Effector memory CD8-positive, alpha-beta T cell (primary cell): Measurements from ENCODE around the gene KIF17.

Experiments used
- ATAC-seq: fragments of 150-1000 bp; cut with Tn5 transposase; replicated peaks from 2 replicates; pipeline ENCODE4 v1.10.0; 2021; ENCODE audit warnings: mild to moderate bottlenecking, moderate library complexity
- DNase-seq, 3 experiments: peaks; one replicate each; pipeline ENCODE4 v3.0.0; 2021
- H3K27ac Mint-ChIP-seq, 2 donors: one replicate each; pipeline ENCODE4 v1.8.0; 2022; ENCODE audit warnings: mild to moderate bottlenecking in 2 of 2, mixed read lengths in 2 of 2, moderate library complexity in 2 of 2
- H3K27me3 Mint-ChIP-seq, 2 donors: one replicate each; pipeline ENCODE4 v1.8.0; 2022; ENCODE audit warnings: mixed read lengths in 2 of 2
- H3K36me3 Mint-ChIP-seq: one replicate; pipeline ENCODE4 v1.8.0; 2022; ENCODE audit warnings: mild to moderate bottlenecking, moderate library complexity, mixed read lengths; ENCODE audit not compliant: insufficient read depth
- H3K4me1 Mint-ChIP-seq, 2 donors: one replicate each; pipeline ENCODE4 v1.8.0; 2022; ENCODE audit warnings: low read depth in 2 of 2, mixed read lengths in 2 of 2
- H3K4me3 Mint-ChIP-seq, 2 donors: one replicate each; pipeline ENCODE4 v1.8.0; 2022; ENCODE audit warnings: mild to moderate bottlenecking in 2 of 2, mixed read lengths in 2 of 2, moderate library complexity in 2 of 2
- H3K9me3 Mint-ChIP-seq, 2 donors: one replicate each; pipeline ENCODE4 v1.8.0; 2022; ENCODE audit warnings: mixed read lengths in 2 of 2

Gene KIF17

DNA sequence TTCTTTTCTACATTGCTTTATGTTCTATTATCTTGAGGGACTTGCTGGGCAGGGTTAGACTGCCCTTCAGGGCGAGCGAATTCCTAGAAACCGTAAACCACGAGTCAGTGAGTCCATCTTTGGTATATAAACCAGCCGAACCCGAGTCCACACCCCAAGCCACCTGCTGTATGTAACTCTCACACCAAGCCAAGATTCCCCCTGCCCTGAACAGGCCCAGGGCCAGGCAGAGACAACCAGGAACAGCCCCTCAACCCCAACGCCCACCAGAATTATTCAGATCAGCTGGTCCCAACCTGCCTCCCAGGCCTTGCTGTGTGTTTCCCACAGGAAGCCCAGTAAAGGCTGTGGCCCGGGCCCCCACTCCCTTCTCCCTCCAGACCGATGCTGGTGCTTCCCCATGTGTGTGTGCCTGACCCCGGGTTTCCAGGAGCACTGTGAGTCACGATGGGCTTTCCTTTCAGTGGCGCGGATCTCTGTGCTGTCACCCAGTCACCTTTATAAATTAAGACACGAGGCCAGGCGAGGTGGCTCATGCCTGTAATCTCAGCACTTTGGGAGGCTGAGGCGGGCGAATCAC is 17.1 kb downstream of the KIF17 start:
- Mint-ChIP-seq H3K27ac (no peak overlapping the region), H3K27me3 (no peaks in the 10 kb centered on the region)
- no peak for DNase-seq

GRCh38 chr1:20699558-20699957 is 18.2 kb downstream of the KIF17 start:
- no peak for ATAC-seq
- Mint-ChIP-seq H3K4me1 (peaks cover 9 to 11% of the 10 kb centered on the region in 2 donors), H3K4me3 (no peak overlapping the region)

More for the DNA sequence above, 17.1 kb downstream of the KIF17 start:
- Mint-ChIP-seq H3K9me3 (no peaks in the 10 kb centered on the region), H3K36me3 (peaks cover 12% of the 10 kb centered on the region), H3K4me3 (no peak overlapping the region), H3K4me1 (peaks cover 9 to 11% of the 10 kb centered on the region in 2 donors)
- ATAC-seq, result no peak

GRCh38 chr1:20698195-20698910 is 19.5 kb downstream of the KIF17 start:
- DNase-seq (no peak), ATAC-seq (no peak)
- Mint-ChIP-seq H3K4me3 (no peak overlapping the region), H3K36me3 (peaks cover 12% of the 10 kb centered on the region), H3K9me3 (no peaks in the 10 kb centered on the region), H3K27me3 (no peaks in the 10 kb centered on the region), H3K4me1 (peaks cover 9 to 11% of the 10 kb centered on the region in 2 donors), H3K27ac (no peak overlapping the region)

More at GRCh38 chr1:20699558-20699957, 18.2 kb downstream of the KIF17 start:
- no peaks in the 10 kb centered on the region for H3K9me3 Mint-ChIP-seq
- H3K36me3 Mint-ChIP-seq, result peaks cover 12% of the 10 kb centered on the region
- H3K27ac Mint-ChIP-seq, result peak overlapping the region in 1 of 2 donors; percentile 70
- DNase-seq, result no peak
- no peaks in the 10 kb centered on the region for H3K27me3 Mint-ChIP-seq

GRCh38 chr1:20697563-20697962 is 20.2 kb downstream of the KIF17 start:
- no peaks in the 10 kb centered on the region for H3K27me3 Mint-ChIP-seq
- H3K9me3 Mint-ChIP-seq, result no peaks in the 10 kb centered on the region
- peaks cover 12% of the 10 kb centered on the region for H3K36me3 Mint-ChIP-seq
- no peak overlapping the region for H3K27ac Mint-ChIP-seq
- DNase-seq, result no peak
- H3K4me1 Mint-ChIP-seq, result peaks cover 9 to 11% of the 10 kb centered on the region in 2 donors
- peak overlapping the region in 1 of 2 donors; percentile 91 for H3K4me3 Mint-ChIP-seq
- no peak for ATAC-seq

- peak overlapping the region; percentile 46 to 75 for H3K27ac Mint-ChIP-seq
- H3K9me3 Mint-ChIP-seq, result no peaks in the 10 kb centered on the region
- peaks cover 9 to 11% of the 10 kb centered on the region in 2 donors for H3K4me1 Mint-ChIP-seq
- peak overlapping the region; percentile 91 to 94 for H3K4me3 Mint-ChIP-seq
- peaks cover 12% of the 10 kb centered on the region for H3K36me3 Mint-ChIP-seq
- ATAC-seq (peak; percentile 95), DNase-seq (peak; percentile 67 to 72 (median 69))
- no peaks in the 10 kb centered on the region for H3K27me3 Mint-ChIP-seq
These were observed 21.1 kb downstream of the KIF17 start for GRCh38 chr1:20696397-20697333.

- peaks cover 9 to 11% of the 10 kb centered on the region in 2 donors for H3K4me1 Mint-ChIP-seq
- ATAC-seq, result no peak
- no peaks in the 10 kb centered on the region for H3K27me3 Mint-ChIP-seq
- H3K9me3 Mint-ChIP-seq, result no peaks in the 10 kb centered on the region
- peak overlapping the region; percentile 91 to 94 for H3K4me3 Mint-ChIP-seq
- DNase-seq, result no peak
- peaks cover 12% of the 10 kb centered on the region for H3K36me3 Mint-ChIP-seq
- H3K27ac Mint-ChIP-seq, result no peak overlapping the region
These were observed 22.3 kb downstream of the KIF17 start for GRCh38 chr1:20695515-20695914.

DNA sequence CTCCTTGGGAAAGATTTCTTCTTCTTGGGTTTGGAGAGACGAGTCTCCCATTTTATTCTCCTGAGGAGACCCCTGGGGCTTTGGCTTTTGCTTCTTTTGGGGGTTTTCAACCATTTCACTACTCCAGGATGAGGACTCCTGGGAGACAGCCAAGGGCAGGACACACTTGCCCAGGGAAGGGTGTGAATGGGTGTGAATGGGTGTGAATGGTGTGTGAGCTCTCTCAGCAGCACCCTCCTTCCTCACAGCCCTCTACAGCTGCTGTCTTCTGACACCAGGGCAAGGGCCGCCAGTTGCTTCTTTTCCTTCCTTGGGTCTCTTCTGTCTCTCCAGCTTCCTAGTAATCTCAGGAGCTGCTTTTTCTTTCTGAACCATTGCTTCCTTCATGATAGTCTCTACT is 24.2 kb downstream of the KIF17 start:
- H3K4me3 Mint-ChIP-seq, result no peak overlapping the region
- no peak overlapping the region for H3K27ac Mint-ChIP-seq
- H3K36me3 Mint-ChIP-seq, result peaks cover 12% of the 10 kb centered on the region
- H3K27me3 Mint-ChIP-seq, result no peaks in the 10 kb centered on the region
- no peaks in the 10 kb centered on the region for H3K9me3 Mint-ChIP-seq
- peaks cover 9 to 11% of the 10 kb centered on the region in 2 donors for H3K4me1 Mint-ChIP-seq
- no peak for ATAC-seq
- no peak for DNase-seq

GRCh38 chr1:20691872-20692271 is 25.9 kb downstream of the KIF17 start:
- no peak for ATAC-seq
- DNase-seq, result no peak
- no peak overlapping the region for H3K27ac Mint-ChIP-seq
- no peaks in the 10 kb centered on the region for H3K9me3 Mint-ChIP-seq
- H3K27me3 Mint-ChIP-seq, result peaks cover 0 to 1% of the 10 kb centered on the region in 2 donors
- H3K4me3 Mint-ChIP-seq, result no peak overlapping the region
- peaks cover 8 to 9% of the 10 kb centered on the region in 2 donors for H3K4me1 Mint-ChIP-seq
- peaks cover 6% of the 10 kb centered on the region for H3K36me3 Mint-ChIP-seq

GRCh38 chr1:20689645-20690056 is 28.2 kb downstream of the KIF17 start:
- Mint-ChIP-seq H3K9me3 (no peaks in the 10 kb centered on the region), H3K4me1 (no peaks in the 10 kb centered on the region), H3K36me3 (no peaks in the 10 kb centered on the region), H3K27ac (no peak overlapping the region), H3K4me3 (no peak overlapping the region), H3K27me3 (peaks cover 11 to 24% of the 10 kb centered on the region in 2 donors)
- DNase-seq (no peak), ATAC-seq (no peak)

DNA sequence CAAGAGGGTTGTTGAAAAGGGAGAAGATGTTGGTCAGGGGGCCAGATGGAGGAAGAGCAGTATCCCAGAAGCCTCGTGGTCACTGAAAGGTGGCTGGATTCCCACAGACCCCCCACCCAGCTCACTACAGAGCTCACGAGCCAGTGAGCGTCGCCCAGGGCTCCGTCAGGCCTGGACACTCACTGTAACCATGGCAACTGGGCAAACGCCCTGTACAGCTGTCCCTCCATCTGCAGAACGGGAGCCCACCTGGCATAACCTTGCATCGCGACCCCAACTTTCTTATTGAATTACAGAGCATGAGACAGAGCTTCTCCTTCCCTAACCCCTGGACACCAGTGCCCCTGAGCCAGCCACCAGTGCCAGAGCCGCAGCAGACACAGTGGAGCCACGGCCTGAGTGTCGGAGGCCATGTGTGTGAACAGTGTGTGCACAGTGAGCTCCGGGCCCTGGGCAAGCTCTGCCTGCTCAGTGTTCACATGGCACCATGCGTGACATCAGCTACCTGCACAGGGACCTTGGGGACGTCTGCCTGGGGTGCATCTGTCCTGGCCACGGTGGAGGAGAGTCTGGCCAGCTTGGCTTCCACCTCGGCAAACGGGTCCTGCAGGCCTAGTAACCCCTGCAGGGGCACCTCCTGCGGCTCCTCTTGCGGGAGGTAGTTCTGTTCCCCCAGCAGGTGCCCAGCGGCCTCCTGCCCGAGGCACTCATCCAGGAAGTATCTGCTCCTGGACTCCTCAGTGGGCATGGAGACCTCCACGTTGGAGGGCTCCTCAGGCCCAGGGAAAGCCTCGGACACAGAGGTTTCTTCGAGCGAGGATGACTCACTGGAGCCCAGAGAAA is 30.7 kb downstream of the KIF17 start:
- Mint-ChIP-seq H3K27me3 (peaks cover 17 to 37% of the 10 kb centered on the region in 2 donors), H3K4me1 (peaks cover 0 to 4% of the 10 kb centered on the region in 2 donors), H3K9me3 (no peaks in the 10 kb centered on the region), H3K4me3 (no peak overlapping the region), H3K27ac (no peak overlapping the region), H3K36me3 (peaks cover 8% of the 10 kb centered on the region)
- DNase-seq, result no peak
- no peak for ATAC-seq

DNA sequence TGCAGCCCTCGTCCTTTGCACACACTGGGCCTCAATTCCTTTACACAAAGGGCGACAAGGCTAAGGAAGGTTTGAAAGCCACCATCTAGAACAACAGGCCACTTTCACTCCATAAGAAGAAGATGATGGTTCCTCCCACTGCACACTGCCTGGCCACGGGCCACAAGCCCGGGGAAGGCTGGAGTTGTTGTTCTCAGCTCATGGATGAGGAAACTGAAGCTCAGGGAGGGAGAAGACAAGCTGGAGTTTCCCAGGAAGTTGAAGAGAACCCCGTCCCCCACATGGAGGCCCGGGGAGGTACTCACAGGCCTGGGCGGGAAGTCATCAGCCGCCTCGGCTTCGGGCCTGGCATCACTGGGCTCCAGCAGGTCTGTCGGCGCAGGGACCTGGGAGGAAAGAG is 32.1 kb downstream of the KIF17 start:
- no peak for ATAC-seq
- Mint-ChIP-seq H3K27me3 (peaks cover 17 to 37% of the 10 kb centered on the region in 2 donors), H3K27ac (no peak overlapping the region), H3K4me3 (no peak overlapping the region), H3K4me1 (peaks cover 0 to 4% of the 10 kb centered on the region in 2 donors), H3K9me3 (no peaks in the 10 kb centered on the region), H3K36me3 (peaks cover 8% of the 10 kb centered on the region)
- DNase-seq, result no peak

DNA sequence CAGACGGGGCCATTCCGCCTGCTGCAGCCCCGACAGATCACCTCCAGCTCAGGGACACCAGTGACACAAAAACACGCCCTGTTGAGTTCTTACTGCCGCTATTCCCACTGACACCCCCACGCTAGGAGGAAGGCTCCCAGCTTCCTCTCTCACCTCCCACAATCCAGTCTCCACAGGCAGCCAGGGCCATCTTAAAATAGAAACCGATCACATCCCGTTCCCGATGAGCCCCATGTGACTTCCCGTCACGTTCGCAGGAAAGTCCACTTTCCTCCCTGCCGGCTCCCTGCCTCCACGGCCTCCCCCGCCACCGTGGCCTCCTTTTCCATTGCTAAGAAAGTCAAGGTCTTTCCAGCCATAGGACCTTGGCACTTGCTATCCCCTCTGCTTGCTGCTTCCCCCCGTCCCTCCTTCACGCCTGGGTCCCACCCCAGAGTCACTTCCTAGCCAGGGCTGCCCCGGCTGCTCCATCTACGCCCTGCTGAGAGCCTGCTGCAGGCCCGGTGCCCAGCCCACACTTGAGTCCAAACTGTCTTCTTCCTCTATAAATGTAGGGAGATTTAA is 32.6 kb downstream of the KIF17 start:
- H3K4me1 Mint-ChIP-seq, result peaks cover 0 to 4% of the 10 kb centered on the region in 2 donors
- peaks cover 8% of the 10 kb centered on the region for H3K36me3 Mint-ChIP-seq
- H3K4me3 Mint-ChIP-seq, result no peak overlapping the region
- H3K9me3 Mint-ChIP-seq, result no peaks in the 10 kb centered on the region
- H3K27ac Mint-ChIP-seq, result no peak overlapping the region
- no peak for ATAC-seq
- peaks cover 19 to 37% of the 10 kb centered on the region in 2 donors for H3K27me3 Mint-ChIP-seq
- DNase-seq, result no peak
